GM12878 (cell line): ENCODE measurements around the gene NMUR1. TPM values are rescaled to one million over a fixed set of nuclear protein-coding genes. Genes with fewer than 3 reads are reported as not detected.

Experiments used
- ATAC-seq: fragments of 200-7000 bp; cut with Tn5 transposase; 3 replicates; pipeline ENCODE4 v1.9.1; 2020; ENCODE audit warnings: mild to moderate bottlenecking, moderate library complexity
- BruUV-seq: library from RNA; stranded (reverse); fragments of 400-500 nt; replicated peaks from 2 replicates; lab custom pipeline; 2021; lab: Mats Ljungman, UMichigan
- CTCF ChIA-PET: fragments of 300-600 bp; sonication (Branson Sonifier 250); formaldehyde crosslinking; extraction: SDS; loops from one replicate; lab custom pipeline; 2021; ENCODE audit warnings: inconsistent platforms; lab: Yijun Ruan, JAX
- POLR2A ChIA-PET: fragments of 350-600 bp; formaldehyde crosslinking; extraction: SDS; loops from one replicate; lab custom pipeline; 2021; ENCODE audit warnings: inconsistent platforms; lab: Charles Lee
- RAD21 ChIA-PET: fragments of 300-600 bp; sonication (Branson Sonifier 250); formaldehyde crosslinking; loops from one replicate; lab custom pipeline; 2023; ENCODE audit warnings: antibody characterized with exemption; ENCODE audit not compliant: unreplicated experiment; lab: Charles Lee
- SMC1A ChIA-PET: fragments of 300-600 bp; sonication (Branson Sonifier 250); formaldehyde crosslinking; loops from one replicate; lab custom pipeline; 2023; ENCODE audit not compliant: unreplicated experiment, uncharacterized antibody; lab: Charles Lee
- DNase-seq: peaks from one replicate; pipeline ENCODE4 v3.0.0-alpha.2; 2011; ENCODE audit warnings: low read depth, low spot score
- FAIRE-seq: peaks from 3 replicates; lab custom pipeline; 2011; peaks lifted over from hg19 to GRCh38; lab: Jason Lieb, UNC
- H2AFZ ChIP-seq: 2 replicates; pipeline ENCODE4 v1.6.0; 2011; ENCODE audit warnings: low read depth, low read length, control low read depth; ENCODE audit not compliant: control insufficient read depth
- H3K27ac ChIP-seq: 2 replicates; pipeline ENCODE4 v1.5.1; 2011; ENCODE audit warnings: control low read depth; ENCODE audit not compliant: control insufficient read depth, insufficient read depth
- H3K27me3 ChIP-seq, 2 experiments: replicated peaks in 1 of 2; 2 replicates each; pipeline versions ENCODE4 v1.6.0 to v1.6.1; 2011; ENCODE audit warnings: low read length in 1 of 2; ENCODE audit not compliant: control insufficient read depth in 2 of 2, insufficient read depth in 2 of 2
- H3K36me3 ChIP-seq, 2 experiments: 2 replicates each; pipeline ENCODE4 v1.5.1; 2011; ENCODE audit warnings: low read length in 1 of 2; ENCODE audit not compliant: control insufficient read depth in 2 of 2, insufficient read depth in 2 of 2
- H3K4me1 ChIP-seq: 2 replicates; pipeline ENCODE4 v1.6.1; 2011; ENCODE audit warnings: mild to moderate bottlenecking, low read length, moderate library complexity, mixed read lengths; ENCODE audit not compliant: control insufficient read depth, insufficient read depth
- H3K4me2 ChIP-seq: 2 replicates; pipeline ENCODE4 v1.6.0; 2011; ENCODE audit warnings: control low read depth; ENCODE audit not compliant: control insufficient read depth, insufficient read depth
- H3K4me3 ChIP-seq: fragments of 200-600 bp; sonication (generic); 2 replicates; pipeline ENCODE4 v1.5.1; 2016
- H3K79me2 ChIP-seq: 2 replicates; pipeline ENCODE4 v1.6.0; 2011; ENCODE audit warnings: low read length; ENCODE audit not compliant: control insufficient read depth, insufficient read depth
- H3K9ac ChIP-seq: 2 replicates; pipeline ENCODE4 v1.8.0; 2011; ENCODE audit warnings: low read length, control low read depth, mixed read lengths; ENCODE audit not compliant: control insufficient read depth, insufficient read depth
- H3K9me3 ChIP-seq: replicated peaks from 3 replicates; pipeline ENCODE4 v1.5.1; 2011; ENCODE audit warnings: mild to moderate bottlenecking, low read length; ENCODE audit not compliant: control insufficient read depth, insufficient read depth
- H4K20me1 ChIP-seq: 2 replicates; pipeline ENCODE4 v1.6.0; 2011; ENCODE audit not compliant: control insufficient read depth, insufficient read depth
- BACH1 ChIP-seq: fragments of 450-650 bp; IDR thresholded peaks from 2 replicates; pipeline ENCODE4 v1.6.1; 2017; ENCODE audit warnings: mild to moderate bottlenecking, borderline replicate concordance
- CBX5 ChIP-seq: sonication (generic); IDR thresholded peaks from 2 replicates; pipeline ENCODE4 v1.6.1; 2016; ENCODE audit warnings: low read depth, moderate library complexity, mild to moderate bottlenecking, inconsistent platforms
- FOS ChIP-seq: IDR thresholded peaks from 3 replicates; pipeline ENCODE4 v1.6.1; 2011; ENCODE audit warnings: borderline replicate concordance; ENCODE audit not compliant: insufficient read length; ENCODE audit errors: extremely low read depth
- GABPA ChIP-seq: IDR thresholded peaks from 2 replicates; pipeline ENCODE4 v1.6.1; 2014; ENCODE audit warnings: antibody characterized with exemption, low read depth, mild to moderate bottlenecking, inconsistent platforms
- IRF4 ChIP-seq: IDR thresholded peaks from 2 replicates; pipeline ENCODE4 v1.6.1; 2011; ENCODE audit warnings: low read depth, low read length
- MTA3 ChIP-seq: IDR thresholded peaks from 2 replicates; pipeline ENCODE4 v1.6.1; 2012; ENCODE audit warnings: low read length, inconsistent platforms, borderline replicate concordance
- MYB ChIP-seq: fragments of 150-350 bp; IDR thresholded peaks from 2 replicates; pipeline ENCODE4 v1.6.1; 2014; ENCODE audit warnings: mild to moderate bottlenecking, low read depth, low read length, borderline replicate concordance
- NR2F1 ChIP-seq: fragments of 450-650 bp; conservative IDR thresholded peaks from 2 replicates; pipeline ENCODE4 v1.6.1; 2017; ENCODE audit warnings: mild to moderate bottlenecking
- POLR2AphosphoS5 ChIP-seq: IDR thresholded peaks from 2 replicates; pipeline ENCODE4 v1.6.1; 2011; ENCODE audit warnings: mild to moderate bottlenecking, low read length, inconsistent platforms
- RAD21 ChIP-seq: IDR thresholded peaks from 2 replicates; pipeline ENCODE4 v1.6.1; 2011; ENCODE audit warnings: mild to moderate bottlenecking, low read depth, low read length, moderate library complexity; ENCODE audit not compliant: insufficient read depth
- SRF ChIP-seq, 2 experiments: IDR thresholded peaks; 2 replicates each; pipeline ENCODE4 v1.6.1; 2011; ENCODE audit warnings: low read depth in 2 of 2, low read length in 2 of 2, mild to moderate bottlenecking in 1 of 2, moderate library complexity in 1 of 2
- TARDBP ChIP-seq: IDR thresholded peaks from 2 replicates; pipeline ENCODE4 v1.6.1; 2016; ENCODE audit warnings: borderline replicate concordance
- TCF12 ChIP-seq: IDR thresholded peaks from 2 replicates; pipeline ENCODE4 v1.6.1; 2011; ENCODE audit warnings: low read depth, mild to moderate bottlenecking, low read length
- ZNF217 ChIP-seq: fragments of 450-650 bp; IDR thresholded peaks from 2 replicates; pipeline ENCODE4 v1.6.1; 2017; ENCODE audit warnings: antibody characterized with exemption, mild to moderate bottlenecking
- in situ Hi-C: fragments of 300-500 bp; cut with MboI; formaldehyde crosslinking; loops from 9 replicates; pipeline ENCODE4 v1.14.3; 2018; ENCODE audit warnings: mixed read lengths
- intact Hi-C: fragments of 100-400 bp; cut with micrococcal nuclease; formaldehyde crosslinking; loops from one replicate; pipeline ENCODE4 v1.14.2; 2022; ENCODE audit not compliant: unreplicated experiment
- polyA plus RNA-seq, 11 experiments: library from polyadenylated mRNA; depleted of rRNA in 4 of 11; unstranded in 6 of 11; stranded (reverse) in 5 of 11; fragments of >200 nt; fragmentation: Nextera tagmentation in 4 of 11; fragmentation: Illumina TruSeq in 1 of 11; extraction: Ambion mirVana in 4 of 11; extraction: Trizol in 1 of 11; gene quantifications; 1 replicate in 1 of 11; 2 replicates in 10 of 11; pipeline versions ENCODE4 v1.2.1 to v1.2.3, GENCODE V29; 2011 to 2016; ENCODE audit warnings: inconsistent platforms in 2 of 11, missing spikeins in 2 of 11, low read depth in 1 of 11
- total RNA-seq, 4 experiments: library from RNA; depleted of rRNA in 3 of 4; stranded (reverse); fragments of >200 nt in 3 of 4; fragmentation: Illumina TruSeq in 1 of 4; extraction: Trizol in 1 of 4; gene quantifications; 2 replicates each; pipeline versions ENCODE4 v1.2.1 to v1.2.3, GENCODE V29; 2013 to 2021
- TF ChIP-seq, protein P1 (sequence below): IDR thresholded peaks from 2 replicates; pipeline ENCODE4 v1.6.1; 2011; ENCODE audit warnings: mild to moderate bottlenecking, low read depth, low read length, moderate library complexity; ENCODE audit not compliant: insufficient replicate concordance
- TF ChIP-seq, protein P2 (sequence below): IDR thresholded peaks from 2 replicates; pipeline ENCODE4 v1.6.1; 2012; ENCODE audit warnings: improper control_type of control experiment, low read depth, low read length; ENCODE audit not compliant: insufficient replicate concordance

Gene NMUR1
- total and polyA plus RNA-seq, 10 of the 15 experiments (the other 5 are each of a cell fraction or from before 2014, with no cell fraction given): under 0.01 to 0.08 (median 0.02) TPM; not detected in 5

DNA sequence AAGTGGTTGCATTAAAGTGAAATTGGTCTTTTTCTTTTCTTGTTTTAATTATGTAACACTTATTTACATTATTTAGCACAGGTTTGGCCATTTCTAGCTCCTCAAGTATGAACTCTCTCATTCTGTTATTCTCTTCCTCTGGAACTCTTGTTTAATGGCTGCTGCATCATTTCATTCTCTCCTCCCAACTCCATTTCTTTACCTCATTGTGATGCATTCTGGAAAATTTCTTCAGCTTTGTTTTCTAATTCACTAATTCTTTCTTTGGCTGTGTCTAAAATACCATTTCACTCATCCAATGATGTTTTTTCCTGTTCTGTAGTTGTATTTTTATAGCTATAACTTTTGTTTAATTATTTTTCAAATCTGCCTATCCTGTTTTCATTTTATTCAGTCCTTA lies 22.5 kb upstream of the NMUR1 start:
- ChIA-PET RAD21 (interaction anchor here (0.6 to 8.0 kb wide), 7 partner anchors 8 to 49 kb away, joined by 3 to 59 read pairs (median 3); partner anchors contain the start of gene NMUR1), POLR2A (interaction anchor here (0.5 to 1.3 kb wide), 2 partner anchors 19 to 73 kb away, joined by 3 to 6 read pairs; no protein-coding TSS in a partner anchor), CTCF (interaction anchor here (0.7 to 10.9 kb wide), 10 partner anchors 9 to 161 kb away, joined by 3 to 132 read pairs (median 4); partner anchors contain the start of gene NMUR1), SMC1A (interaction anchor here (1.0 to 4.1 kb wide), 9 partner anchors 13 to 122 kb away, joined by 4 to 19 read pairs (median 5); partner anchors contain the start of gene NMUR1)
- H3K4me3 ChIP-seq: no peak overlapping the region
- no TSS peak for BruUV-seq
- H3K27me3 ChIP-seq: no peaks in the 10 kb centered on the region
- ATAC-seq (no peak), DNase-seq (no peak), FAIRE-seq (no peak)
- peaks cover 30% of the 10 kb centered on the region for H3K4me1 ChIP-seq
- no peak overlapping the region for H3K27ac ChIP-seq
- H3K9ac ChIP-seq: no peak overlapping the region
- intact Hi-C loops: no loop called here
- TF ChIP-seq MYB (no peak), POLR2AphosphoS5 (no peak), SRF (IDR thresholded peaks at IDR 0.05; ENCODE audit: low read depth in 2 of 2, low read length in 2 of 2) (no peak), ZNF217 (peak; percentile 85), FOS (no peak), MTA3 (no peak), TCF12 (no peak), GABPA (no peak), TARDBP (no peak), RAD21 (no peak), NR2F1 (no peak), BACH1 (no peak), CBX5 (peak; percentile 81; the same call in 1 of the 2 replicates), IRF4 (no peak)
- TF ChIP-seq, protein P1, sequence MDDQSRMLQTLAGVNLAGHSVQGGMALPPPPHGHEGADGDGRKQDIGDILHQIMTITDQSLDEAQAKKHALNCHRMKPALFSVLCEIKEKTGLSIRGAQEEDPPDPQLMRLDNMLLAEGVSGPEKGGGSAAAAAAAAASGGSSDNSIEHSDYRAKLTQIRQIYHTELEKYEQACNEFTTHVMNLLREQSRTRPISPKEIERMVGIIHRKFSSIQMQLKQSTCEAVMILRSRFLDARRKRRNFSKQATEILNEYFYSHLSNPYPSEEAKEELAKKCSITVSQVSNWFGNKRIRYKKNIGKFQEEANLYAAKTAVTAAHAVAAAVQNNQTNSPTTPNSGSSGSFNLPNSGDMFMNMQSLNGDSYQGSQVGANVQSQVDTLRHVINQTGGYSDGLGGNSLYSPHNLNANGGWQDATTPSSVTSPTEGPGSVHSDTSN: no peak
- TF ChIP-seq, protein P2, sequence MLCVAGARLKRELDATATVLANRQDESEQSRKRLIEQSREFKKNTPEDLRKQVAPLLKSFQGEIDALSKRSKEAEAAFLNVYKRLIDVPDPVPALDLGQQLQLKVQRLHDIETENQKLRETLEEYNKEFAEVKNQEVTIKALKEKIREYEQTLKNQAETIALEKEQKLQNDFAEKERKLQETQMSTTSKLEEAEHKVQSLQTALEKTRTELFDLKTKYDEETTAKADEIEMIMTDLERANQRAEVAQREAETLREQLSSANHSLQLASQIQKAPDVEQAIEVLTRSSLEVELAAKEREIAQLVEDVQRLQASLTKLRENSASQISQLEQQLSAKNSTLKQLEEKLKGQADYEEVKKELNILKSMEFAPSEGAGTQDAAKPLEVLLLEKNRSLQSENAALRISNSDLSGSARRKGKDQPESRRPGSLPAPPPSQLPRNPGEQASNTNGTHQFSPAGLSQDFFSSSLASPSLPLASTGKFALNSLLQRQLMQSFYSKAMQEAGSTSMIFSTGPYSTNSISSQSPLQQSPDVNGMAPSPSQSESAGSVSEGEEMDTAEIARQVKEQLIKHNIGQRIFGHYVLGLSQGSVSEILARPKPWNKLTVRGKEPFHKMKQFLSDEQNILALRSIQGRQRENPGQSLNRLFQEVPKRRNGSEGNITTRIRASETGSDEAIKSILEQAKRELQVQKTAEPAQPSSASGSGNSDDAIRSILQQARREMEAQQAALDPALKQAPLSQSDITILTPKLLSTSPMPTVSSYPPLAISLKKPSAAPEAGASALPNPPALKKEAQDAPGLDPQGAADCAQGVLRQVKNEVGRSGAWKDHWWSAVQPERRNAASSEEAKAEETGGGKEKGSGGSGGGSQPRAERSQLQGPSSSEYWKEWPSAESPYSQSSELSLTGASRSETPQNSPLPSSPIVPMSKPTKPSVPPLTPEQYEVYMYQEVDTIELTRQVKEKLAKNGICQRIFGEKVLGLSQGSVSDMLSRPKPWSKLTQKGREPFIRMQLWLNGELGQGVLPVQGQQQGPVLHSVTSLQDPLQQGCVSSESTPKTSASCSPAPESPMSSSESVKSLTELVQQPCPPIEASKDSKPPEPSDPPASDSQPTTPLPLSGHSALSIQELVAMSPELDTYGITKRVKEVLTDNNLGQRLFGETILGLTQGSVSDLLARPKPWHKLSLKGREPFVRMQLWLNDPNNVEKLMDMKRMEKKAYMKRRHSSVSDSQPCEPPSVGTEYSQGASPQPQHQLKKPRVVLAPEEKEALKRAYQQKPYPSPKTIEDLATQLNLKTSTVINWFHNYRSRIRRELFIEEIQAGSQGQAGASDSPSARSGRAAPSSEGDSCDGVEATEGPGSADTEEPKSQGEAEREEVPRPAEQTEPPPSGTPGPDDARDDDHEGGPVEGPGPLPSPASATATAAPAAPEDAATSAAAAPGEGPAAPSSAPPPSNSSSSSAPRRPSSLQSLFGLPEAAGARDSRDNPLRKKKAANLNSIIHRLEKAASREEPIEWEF: no peak
- H3K36me3 ChIP-seq: no peaks in the 10 kb centered on the region
- H3K79me2 ChIP-seq: no peaks in the 10 kb centered on the region
- H3K4me2 ChIP-seq: no peak overlapping the region
- H3K9me3 ChIP-seq: peaks cover 16% of the 10 kb centered on the region
- no peak overlapping the region for H2AFZ ChIP-seq
- in situ Hi-C loops: no loop called here
- no peaks in the 10 kb centered on the region for H4K20me1 ChIP-seq
